Inferior parietal cortex (tissue), 1 donor: Measurements from ENCODE around the gene CCDC171.

Experiments
- DNase-seq: peaks from one replicate; pipeline ENCODE4 v3.0.0-alpha.2; 2016; ENCODE audit errors: extremely low spot score

Gene CCDC171

GRCh38 chr9:15873573-15874177 lies 320.8 kb downstream of the CCDC171 start:
- peak; percentile 81 for DNase-seq

- no peak for DNase-seq
These were observed 329.5 kb downstream of the CCDC171 start for GRCh38 chr9:15882328-15882727.

- DNase-seq = no peak
These were observed 330.0 kb downstream of the CCDC171 start for GRCh38 chr9:15882883-15883282.

GRCh38 chr9:15885464-15885863 lies 332.6 kb downstream of the CCDC171 start:
- DNase-seq = no peak

GRCh38 chr9:15889555-15889954 lies 336.7 kb downstream of the CCDC171 start:
- DNase-seq = no peak

DNA sequence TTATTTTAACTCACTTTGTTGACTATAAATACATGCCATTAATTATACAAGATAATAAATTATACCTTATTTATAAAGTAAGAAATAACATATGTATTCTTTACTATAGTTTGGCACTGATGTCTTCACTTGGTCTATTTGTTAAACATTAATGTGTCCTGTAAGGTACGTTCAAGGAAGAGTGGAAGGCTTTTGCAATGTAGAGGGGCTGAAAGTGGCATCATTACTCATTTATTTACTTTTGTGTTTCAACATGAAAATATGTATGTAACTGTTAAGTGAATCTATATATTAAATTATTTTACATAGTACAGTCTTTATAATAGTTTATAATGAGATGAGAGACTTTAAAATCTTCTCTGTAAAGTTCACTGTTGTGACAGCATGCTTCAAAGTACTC lies 348.7 kb downstream of the CCDC171 start:
- DNase-seq = no peak

- no peak for DNase-seq
These were observed 356.5 kb downstream of the CCDC171 start for GRCh38 chr9:15909297-15909696.

GRCh38 chr9:15915711-15916110 lies 362.9 kb downstream of the CCDC171 start:
- no peak for DNase-seq

- no peak for DNase-seq
These were observed 374.3 kb downstream of the CCDC171 start for GRCh38 chr9:15927161-15927560.

GRCh38 chr9:15935661-15936305 lies 382.9 kb downstream of the CCDC171 start:
- no peak for DNase-seq

- no peak for DNase-seq
These were observed 383.6 kb downstream of the CCDC171 start for GRCh38 chr9:15936306-15936921.

DNA sequence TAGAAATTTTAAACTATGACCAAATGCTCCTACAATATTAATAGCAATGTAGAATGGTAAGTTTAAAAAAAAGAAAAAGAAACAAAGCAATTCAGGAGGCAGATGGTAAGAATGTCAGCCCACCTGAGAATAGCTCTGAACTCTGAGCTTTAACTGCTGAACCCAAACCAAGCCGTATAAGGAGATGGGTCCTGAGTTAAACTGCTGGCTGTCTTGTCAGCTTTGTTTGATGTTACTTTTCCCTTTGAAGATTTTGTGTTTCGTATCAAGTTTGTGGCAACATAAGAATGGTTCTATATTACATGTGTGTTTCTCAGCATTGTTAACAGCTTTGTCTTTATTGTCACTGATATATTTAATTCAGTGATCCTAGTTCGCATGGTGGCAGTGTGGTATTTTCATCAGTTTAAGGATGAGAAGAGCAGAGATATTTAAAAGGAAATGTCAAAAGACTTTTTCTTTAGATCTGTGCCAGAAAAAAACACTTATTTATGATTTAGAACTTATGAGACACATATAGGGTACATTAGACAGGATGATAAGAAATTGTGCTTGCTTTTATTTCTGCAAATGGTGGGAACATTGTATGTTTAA lies 390.1 kb downstream of the CCDC171 start:
- DNase-seq = no peak

- DNase-seq = no peak
These were observed 391.5 kb downstream of the CCDC171 start for GRCh38 chr9:15944341-15944740.

GRCh38 chr9:15959663-15960062 lies 406.8 kb downstream of the CCDC171 start:
- no peak for DNase-seq

DNA sequence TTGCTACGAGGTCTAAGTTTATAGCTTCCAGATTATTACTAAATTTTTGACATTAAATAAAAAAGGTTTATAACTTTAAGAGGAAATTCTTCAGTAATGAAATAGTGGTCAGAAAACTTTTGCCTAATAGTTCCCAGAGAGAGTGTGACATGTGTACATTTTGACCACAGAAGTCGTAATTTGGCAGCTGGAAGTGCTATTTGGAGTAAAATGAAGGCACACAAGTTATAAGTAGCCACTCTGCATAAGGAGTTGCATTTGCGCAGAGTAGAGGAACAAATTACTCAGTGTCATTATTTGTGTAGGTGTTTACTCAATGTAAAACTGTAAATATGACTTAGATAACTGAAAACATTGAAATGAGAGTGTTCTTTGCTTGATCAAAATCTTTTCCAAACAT lies 408.4 kb downstream of the CCDC171 start:
- DNase-seq = no peak

- DNase-seq = no peak
These were observed 412.5 kb downstream of the CCDC171 start for GRCh38 chr9:15965246-15965745.

DNA sequence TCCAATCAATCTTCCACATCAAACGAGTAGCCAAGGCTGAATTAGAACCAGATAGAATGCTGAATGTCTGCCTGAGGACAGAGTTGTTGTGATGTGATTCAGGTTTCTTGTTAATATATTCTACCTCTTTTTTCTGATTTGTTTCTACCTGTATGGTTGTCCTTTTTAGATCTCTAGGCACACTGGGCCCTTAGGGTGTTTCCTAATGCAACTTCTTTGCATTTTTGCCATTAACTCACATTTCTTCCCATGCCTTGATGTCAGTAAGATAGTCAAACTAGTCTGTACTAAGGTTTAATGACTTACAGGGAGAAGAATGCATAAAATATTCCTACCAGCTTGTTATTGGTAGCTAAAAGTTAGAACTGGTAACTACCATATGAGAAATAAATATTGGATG lies 413.6 kb downstream of the CCDC171 start:
- DNase-seq = no peak

DNA sequence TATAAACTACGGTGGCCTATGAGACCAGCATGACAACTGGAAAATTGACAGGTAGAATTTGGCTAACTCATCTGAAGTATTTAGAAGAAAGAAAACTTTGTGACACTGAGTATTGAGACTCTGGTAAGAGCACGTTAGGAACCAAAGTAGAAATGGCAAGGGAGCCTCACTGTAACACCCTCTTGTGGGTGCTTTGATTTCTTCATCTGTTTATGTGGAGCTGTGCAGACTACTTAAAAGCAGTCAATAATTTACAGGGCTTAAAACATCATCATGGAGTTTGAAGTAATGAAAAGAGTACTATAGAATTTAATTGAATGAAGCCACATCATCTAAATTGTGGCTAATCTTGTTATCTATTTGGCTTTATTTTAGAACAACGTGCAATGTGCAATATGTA lies 414.2 kb downstream of the CCDC171 start:
- no peak for DNase-seq

DNA sequence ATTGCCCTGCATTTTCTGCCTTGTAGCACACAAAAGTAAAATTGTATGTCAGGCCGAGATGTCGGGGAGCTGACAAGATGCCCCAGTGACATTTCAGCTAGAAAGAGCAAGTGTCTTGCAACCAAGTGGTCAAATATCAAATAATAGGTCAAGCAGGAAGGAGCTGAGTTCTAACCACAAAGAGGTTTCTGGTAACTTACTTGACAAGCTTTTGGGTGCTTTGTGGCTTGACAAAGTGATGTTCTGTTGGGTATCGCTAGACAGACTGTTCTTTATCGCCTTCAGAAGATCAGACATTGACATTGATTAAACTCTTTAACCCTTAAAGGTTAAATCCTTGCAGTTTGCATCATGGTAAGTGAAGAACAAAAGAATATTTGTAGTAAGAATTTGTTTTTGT lies 419.9 kb downstream of the CCDC171 start:
- no peak for DNase-seq

DNA sequence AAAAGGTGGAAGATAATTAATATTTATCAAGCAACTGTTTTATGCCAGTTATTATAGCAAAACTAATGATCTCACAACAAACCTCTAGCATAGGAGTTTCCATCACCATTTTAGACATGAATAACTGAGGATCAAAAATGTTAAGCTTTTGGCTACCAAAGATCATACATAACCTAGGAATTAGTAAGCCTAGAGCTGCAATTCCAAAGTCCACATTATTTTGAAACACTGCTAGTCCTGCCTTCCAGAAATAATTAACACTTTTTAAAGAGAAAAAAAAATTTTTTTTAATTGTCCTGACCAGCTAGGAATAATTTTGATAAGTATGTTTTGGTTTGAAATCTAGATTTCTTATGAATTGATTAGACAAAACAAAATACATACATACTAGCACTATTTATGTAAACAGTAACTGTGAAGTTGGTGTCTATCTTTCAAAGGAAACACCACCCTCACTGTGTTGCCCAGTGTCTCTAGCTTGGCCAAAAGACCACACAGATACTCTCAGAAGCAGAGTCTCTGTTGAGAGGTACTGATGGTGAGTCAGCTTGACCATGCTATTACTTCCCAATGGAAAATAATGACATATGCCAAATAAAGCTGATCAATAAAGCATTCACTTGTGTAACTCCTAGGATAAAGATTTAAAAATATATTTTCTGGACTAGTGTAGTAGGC lies 422.4 kb downstream of the CCDC171 start:
- DNase-seq = no peak

GRCh38 chr9:15977438-15977837 lies 424.6 kb downstream of the CCDC171 start:
- DNase-seq = no peak

GRCh38 chr9:15982182-15982581 lies 429.3 kb downstream of the CCDC171 start:
- no peak for DNase-seq
